GM18861 (cell line): Measurements from ENCODE around the gene HEATR3.

Experiments used
- ATAC-seq: cut with Tn5 transposase; IDR thresholded peaks from one replicate; pipeline ENCODE4 v1.9.1; 2021; ENCODE audit not compliant: unreplicated experiment

The HEATR3 gene

DNA sequence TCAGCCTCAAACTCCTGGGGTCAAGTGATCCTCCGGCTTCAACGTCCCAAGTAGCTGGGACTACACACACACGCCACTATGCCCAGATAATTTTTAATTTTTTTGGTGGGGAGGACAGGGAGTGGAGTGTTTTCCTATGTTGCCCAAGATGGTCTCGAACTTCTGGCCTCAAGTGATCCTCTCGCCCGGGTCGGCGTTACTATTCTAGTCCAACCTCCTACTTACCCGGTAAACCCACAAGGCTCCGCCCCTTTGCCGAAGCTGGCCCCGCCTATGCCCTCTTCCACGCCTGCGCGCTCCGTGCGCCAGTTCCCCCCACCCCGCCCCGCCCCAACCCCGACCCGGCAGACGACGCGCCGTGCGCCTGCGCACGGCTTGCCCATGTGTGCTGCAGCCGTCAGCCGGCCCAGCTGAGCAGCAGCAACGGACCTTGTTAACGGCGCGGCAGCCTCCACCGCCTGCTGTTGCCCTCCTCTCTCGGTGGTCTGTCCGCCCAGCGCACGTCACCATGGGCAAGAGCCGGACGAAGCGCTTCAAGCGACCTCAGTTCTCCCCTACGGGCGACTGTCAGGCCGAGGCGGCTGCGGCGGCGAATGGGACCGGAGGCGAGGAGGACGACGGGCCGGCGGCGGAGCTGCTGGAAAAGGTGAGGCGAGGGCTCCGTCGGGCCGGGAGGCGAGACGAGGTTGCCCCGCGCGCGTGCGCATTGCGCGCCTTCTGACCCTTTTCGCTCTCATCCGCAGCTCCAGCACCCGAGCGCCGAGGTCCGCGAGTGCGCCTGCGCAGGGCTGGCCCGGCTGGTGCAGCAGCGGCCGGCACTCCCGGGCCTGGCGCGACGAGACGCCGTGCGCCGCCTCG lies at the start of gene HEATR3:
TSS of gene HEATR3 (plus strand) at position 347 of the 858 bp plus-strand sequence. CDS start at position 509, 162 bp downstream.
- ATAC-seq = peak; percentile 61

- ATAC-seq = no peak
Measured at GRCh38 chr16:50017553-50017952, 48.2 kb upstream of the HEATR3 start.

DNA sequence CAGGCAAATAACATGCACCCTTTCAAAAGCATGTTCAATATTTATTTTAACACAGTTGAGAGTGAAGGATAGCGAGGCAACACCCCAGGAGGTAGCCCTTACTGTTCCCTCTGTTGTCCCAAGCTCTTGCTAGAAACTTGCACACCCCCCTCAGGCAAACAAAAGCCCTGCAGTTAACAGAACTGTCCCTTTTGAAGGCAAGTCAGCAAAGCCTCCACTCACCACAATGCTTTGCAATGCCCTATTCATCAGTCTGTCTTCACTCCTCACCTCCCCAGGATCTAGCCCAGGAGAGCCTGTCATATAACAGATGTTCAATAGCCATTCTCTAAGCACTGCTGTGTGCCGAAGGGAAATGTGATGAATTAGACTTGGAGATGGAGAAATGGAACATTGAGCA lies 44.2 kb upstream of the HEATR3 start:
- no peak for ATAC-seq

DNA sequence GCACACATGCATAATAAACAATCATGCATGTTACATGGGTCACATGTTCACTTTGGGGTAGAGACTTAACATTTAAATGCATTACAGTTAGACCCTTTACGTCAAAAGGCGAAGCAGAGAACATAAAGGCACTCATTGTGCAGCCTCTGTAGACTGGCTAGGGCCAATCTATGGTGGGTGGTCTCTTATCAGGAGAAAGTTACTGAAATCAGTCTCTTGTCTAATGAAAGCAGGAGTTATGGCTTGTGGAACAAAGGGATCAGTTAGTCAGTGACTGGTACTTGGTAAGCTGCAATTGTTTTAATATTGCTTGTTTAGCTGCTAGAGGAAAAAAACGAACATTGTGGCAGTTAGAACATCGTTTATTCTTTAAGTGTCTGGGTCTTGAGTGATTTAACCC lies 42.1 kb upstream of the HEATR3 start:
- no peak for ATAC-seq

DNA sequence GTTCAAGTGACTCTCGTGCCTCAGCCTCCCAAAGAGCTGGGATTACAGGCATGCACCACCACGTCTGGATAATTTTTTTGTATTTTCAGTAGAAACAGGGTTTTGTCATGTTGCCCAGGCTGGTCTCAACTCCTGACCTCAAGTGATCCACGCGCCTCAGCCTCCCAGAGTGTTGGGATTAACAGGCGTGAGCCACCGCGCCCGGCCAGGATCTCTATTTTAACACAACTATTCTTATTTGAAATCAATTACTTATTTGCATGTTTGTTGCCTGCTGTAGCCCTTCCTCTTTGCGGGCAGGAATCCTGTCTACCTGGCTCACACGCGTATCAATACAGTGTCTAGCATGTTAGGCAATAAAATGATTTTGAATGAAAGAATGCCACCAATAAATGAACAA lies 41.6 kb upstream of the HEATR3 start:
- ATAC-seq = no peak

- peak; percentile 99 for ATAC-seq
Measured at GRCh38 chr16:50024684-50025536, 40.9 kb upstream of the HEATR3 start, which contains the start of gene CNEP1R1. CNEP1R1 (plus strand) TSS chr16:50025225; CDS start chr16:50025316, 91 bp downstream.

DNA sequence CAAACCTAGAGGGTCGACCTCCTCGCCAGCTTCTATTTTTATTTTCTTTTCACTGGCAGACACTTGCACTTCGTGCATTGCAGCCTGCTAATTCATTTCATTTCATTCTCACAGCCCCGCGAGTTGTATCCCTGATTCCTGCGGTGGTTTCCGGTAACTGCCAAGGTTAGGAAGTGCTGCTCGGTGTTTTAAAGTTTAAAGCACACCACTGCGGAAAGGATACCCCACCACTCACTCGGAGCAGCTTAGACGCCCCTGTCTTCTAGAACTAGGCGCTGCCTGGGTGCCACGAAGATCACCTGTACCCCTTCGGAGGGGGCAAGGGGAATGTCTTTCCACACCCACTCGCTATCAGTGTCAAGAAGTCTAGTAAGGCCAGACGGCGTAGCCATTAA lies 40.2 kb upstream of the HEATR3 start:
- peak; percentile 2 for ATAC-seq

GRCh38 chr16:50027829-50028228 lies 37.9 kb upstream of the HEATR3 start:
- ATAC-seq = no peak

- no peak for ATAC-seq
Measured at GRCh38 chr16:50035468-50035992, 30.2 kb upstream of the HEATR3 start.

DNA sequence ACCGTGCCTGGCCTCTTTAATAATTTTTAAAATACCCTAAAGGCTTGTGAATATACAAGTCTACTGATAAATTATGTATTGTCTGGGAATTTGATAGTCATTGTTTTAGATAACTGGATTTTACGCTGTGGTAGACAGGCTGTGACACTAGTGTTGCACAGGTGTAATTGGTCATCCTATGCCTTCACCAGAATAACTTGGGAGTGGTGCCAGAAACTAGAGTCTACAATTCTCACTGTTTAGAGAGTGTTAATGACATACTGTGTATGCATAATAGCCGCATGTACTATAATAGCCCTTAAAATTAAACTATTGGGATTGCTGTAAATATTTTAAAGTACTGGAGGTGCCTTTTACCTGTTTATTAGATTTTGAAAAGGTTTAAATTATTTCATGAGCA lies 29.3 kb upstream of the HEATR3 start:
- no peak for ATAC-seq

DNA sequence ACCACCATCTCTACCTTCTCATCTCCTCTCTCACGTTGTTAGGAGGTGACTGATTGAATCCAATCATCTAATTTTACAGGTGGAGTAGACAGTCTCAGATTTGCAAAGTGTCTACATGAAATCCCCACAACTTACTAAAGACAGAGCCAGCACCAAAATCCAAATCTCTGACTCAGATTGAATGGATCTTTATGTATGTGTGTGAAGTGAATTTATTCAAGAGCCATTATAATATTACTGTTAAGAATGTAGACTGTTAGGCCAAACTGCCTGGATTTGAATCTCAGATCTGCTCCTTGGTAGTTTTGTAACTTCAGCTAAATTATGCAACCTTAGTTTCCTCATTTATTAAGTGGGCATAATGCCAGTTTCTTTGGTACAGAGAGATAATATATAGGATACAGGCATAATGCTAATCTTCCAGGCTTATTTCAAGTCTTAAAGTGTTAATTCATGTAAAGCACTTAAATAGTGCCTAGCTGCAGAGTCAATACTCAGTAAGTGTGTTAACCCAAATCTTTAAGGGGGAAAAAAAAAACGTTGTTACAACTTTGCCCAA lies 28.0 kb upstream of the HEATR3 start:
- no peak for ATAC-seq

GRCh38 chr16:50038286-50038685 lies 27.5 kb upstream of the HEATR3 start:
- no peak for ATAC-seq

DNA sequence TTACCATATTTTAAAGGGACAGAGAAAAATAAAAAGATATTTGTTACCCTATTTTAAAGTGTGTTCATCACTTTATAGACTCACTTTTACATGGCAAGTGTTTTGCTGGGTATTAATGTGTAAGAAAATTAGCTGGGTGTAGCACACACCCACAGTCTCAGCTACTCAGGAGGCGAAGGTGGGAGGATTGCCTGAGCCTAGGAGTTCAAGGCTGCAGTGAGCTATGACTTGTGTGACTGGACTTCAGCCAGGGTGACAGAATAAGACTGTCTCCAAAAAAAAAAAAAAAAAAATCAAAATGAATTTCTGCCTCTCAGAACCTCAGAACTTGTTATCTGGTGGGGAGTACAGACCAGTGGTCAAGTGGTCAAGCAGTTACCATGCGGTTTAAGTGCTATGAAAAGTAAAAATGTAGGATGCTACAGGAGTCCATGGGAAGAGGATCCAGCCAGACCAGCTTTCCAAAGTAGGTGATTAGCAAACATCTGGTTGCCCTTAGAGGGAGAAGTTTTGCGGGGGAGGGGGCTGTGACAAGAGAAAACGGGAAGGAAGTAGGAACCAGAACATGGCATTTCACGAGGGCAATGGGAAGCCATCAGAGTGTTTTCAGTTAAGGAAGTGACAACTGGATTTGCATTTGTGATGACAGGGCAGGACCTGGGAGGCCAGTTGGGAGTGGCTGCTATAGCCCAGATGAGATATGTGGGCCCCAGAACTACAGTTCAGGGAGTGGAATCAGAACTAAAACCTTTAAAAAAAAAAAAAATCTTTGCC lies 26.8 kb upstream of the HEATR3 start:
- ATAC-seq = no peak

DNA sequence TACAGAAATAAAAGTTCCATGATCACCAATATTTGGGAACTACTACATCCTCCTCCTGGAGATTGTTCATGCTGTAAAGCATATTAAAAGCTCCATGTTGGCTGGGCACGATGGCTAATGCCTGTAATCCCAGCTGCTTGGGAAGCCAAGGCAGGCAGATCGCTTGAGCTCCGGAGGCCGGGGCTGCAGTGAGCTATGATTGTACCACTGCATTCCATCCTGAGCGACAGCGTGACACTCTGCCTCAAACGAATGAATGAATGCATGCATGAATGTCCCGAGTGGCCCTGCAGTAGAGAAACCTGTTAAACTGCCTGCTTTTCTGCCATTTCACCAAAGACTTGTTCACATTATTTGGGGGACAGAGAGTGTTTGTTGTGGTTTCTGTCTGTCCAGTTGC lies 25.8 kb upstream of the HEATR3 start:
- no peak for ATAC-seq

DNA sequence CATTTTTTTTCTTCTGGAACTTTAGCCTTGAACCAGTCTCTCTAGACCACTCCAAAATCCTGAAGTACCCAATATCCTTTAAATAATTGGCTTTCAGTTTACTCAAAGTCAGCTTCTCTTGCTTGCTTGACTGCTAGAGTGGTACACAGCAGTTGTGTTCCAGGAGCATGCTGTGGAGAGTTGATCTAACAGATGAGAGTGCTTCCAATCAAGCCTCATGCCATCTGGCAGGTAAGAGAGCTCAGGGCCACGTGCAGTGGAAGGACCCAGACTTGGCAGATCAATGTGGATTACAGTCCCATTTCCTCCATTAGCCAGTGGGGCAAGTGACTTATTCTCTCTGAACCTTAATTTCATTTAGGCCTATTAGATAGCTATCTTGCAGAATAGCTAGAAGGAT lies 25.1 kb upstream of the HEATR3 start:
- ATAC-seq = no peak

DNA sequence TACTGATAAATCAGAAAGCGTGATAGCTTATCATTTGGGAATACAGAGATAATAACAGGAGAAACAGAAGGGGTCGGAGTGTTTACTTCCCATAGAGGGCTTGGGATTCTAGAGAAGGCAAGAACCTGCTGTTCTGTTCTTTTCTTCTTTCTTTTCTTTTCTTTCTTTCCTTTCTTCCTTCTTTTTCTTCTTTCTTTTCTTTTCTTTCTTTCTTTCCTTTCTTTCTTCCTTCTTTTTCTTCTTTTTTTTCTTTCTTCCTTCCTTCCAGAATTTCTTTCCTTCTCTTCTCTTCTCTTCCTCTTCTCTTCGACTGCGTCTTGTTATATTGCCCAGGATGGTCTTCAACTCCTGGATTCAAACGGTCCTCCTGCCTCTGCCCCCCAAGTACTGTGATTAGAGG lies 22.4 kb upstream of the HEATR3 start:
- ATAC-seq = no peak

GRCh38 chr16:50045412-50045811 lies 20.4 kb upstream of the HEATR3 start:
- no peak for ATAC-seq

DNA sequence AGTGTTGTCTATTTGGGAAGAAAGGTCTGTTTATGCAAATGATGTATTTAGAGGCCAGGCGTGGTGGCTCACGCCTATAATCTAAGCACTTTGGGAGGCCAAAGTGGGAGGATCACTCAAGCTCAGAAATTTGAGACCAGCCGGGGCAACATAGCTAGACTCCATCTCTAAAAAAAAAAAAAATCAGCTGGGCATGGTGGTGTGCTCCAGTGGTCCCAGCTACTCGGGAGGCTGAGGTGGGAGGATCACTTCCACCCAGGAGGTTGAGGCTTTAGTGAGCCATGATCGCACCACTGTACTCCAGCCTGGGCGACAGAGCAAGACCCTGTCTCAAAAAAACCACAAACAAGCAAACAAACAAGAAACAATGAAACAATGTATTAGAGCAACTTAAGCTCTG lies 18.9 kb upstream of the HEATR3 start:
- ATAC-seq = no peak

- ATAC-seq = no peak
Measured at GRCh38 chr16:50047864-50048263, 17.9 kb upstream of the HEATR3 start.

GRCh38 chr16:50050802-50051201 lies 15.0 kb upstream of the HEATR3 start:
- no peak for ATAC-seq

DNA sequence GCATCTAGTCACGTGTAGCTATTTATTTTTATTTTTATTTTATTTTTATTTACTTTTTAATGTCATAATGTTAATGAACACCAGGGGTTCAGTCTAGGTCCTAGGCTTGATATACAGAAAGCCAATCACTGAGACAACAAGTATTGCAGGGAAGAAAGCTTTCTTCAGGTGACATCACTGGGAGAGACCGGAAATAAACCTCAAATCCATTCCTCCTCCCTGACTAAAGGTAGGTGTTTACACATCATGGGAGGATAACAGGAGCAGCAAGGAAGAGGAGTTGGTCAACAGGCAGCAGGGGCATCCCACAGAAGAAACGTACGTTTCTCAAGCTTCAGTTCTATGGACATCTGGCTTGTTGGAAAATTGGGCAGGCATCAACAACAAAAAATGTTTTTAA lies 9.5 kb upstream of the HEATR3 start:
- no peak for ATAC-seq
